Brain microvascular endothelial cell (primary cell): ENCODE data around the gene DCST2.

Experiments
- DNase-seq: peaks from one replicate; pipeline ENCODE4 v3.0.0-alpha.2; 2020
- H3K27ac ChIP-seq: fragments of 250-450 bp; sonication (Bioruptor Pico); 2 replicates; pipeline ENCODE4 v1.5.1; 2020; ENCODE audit warnings: mild to moderate bottlenecking, moderate library complexity
- H3K27me3 ChIP-seq: fragments of 250-450 bp; sonication (Bioruptor Pico); replicated peaks from 2 replicates; pipeline ENCODE4 v1.5.1; 2020; ENCODE audit warnings: mild to moderate bottlenecking
- H3K36me3 ChIP-seq: fragments of 250-450 bp; sonication (Bioruptor Pico); replicated peaks from 2 replicates; pipeline ENCODE4 v1.5.1; 2020; ENCODE audit warnings: mild to moderate bottlenecking
- H3K4me3 ChIP-seq: 2 replicates; pipeline ENCODE4 v1.5.1; 2011; ENCODE audit warnings: low read depth, mild to moderate bottlenecking, control low read depth, low read length, moderate library complexity
- CTCF ChIP-seq: IDR thresholded peaks from 2 replicates; pipeline ENCODE4 v1.5.1; 2011; ENCODE audit warnings: low read depth, mild to moderate bottlenecking, moderate library complexity, low read length, control low read depth, inconsistent platforms; ENCODE audit errors: missing control alignments
- in situ Hi-C: cut with HindIII; loops from 2 replicates; pipeline ENCODE4 v1.10.0; 2017; ENCODE audit warnings: low sequenced_read_pairs, low pct_ligation_motif_present

The DCST2 gene

GRCh38 chr1:155037043-155037442 is 3.5 kb upstream of the DCST2 start:
- in situ Hi-C loops = no loop called here
- no peaks in the 10 kb centered on the region for H3K36me3 ChIP-seq
- TF ChIP-seq CTCF = no peak
- H3K27me3 ChIP-seq = peaks cover 3% of the 10 kb centered on the region
- H3K4me3 ChIP-seq = no peak overlapping the region
- DNase-seq = no peak
- no peak overlapping the region for H3K27ac ChIP-seq

DNA sequence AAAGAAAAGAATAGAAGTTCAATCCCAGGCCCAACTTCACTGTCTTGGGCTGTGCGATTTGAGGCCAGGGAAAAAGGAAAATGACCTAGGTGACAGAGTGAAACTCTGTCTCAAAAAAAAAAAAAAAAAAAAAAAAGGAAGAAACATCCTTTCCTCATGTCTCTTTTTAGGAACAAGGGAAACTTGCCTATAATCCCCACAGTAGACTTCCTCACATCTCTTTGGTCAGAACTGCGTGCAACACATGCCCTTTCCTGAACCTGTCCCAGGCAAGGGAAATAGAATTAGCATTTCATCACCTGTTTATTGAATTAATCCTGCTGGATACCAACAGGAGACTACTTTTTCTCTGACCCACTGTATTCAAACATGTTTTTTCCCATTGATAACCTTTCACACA is 2.4 kb upstream of the DCST2 start:
- in situ Hi-C loops = no loop called here
- Histone ChIP-seq H3K27ac (no peak overlapping the region), H3K4me3 (no peak overlapping the region), H3K27me3 (peaks cover 3% of the 10 kb centered on the region), H3K36me3 (no peaks in the 10 kb centered on the region)
- TF ChIP-seq CTCF = no peak
- DNase-seq = no peak

GRCh38 chr1:155034318-155035208 is 982 bp upstream of the DCST2 start:
- no peak for TF ChIP-seq CTCF
- DNase-seq = no peak
- Histone ChIP-seq H3K27me3 (peaks cover 3% of the 10 kb centered on the region), H3K27ac (no peak overlapping the region), H3K36me3 (no peaks in the 10 kb centered on the region), H3K4me3 (no peak overlapping the region)
- in situ Hi-C loops = no loop called here

GRCh38 chr1:155032886-155033285 is 695 bp downstream of the DCST2 start:
- no peaks in the 10 kb centered on the region for H3K36me3 ChIP-seq

DNA sequence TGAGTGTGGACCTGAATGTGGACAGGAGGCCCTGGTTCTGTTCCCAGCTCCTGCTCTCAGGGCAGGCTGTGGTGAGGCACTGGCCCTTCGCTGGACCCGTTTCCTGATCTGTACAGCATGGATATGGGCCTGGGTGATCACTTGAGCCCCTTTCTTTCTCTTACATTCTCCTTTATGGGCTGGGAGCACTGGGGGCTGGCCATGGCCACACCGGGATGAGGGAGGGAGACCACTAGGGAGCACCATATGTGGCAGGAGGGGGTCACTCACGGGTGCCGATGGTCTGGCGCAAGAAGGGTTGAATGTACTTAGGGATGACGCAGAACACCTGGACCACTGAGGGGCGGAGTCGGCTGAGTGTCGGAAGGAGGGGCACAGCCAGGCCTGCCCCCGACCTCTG is 2.7 kb downstream of the DCST2 start:
- Histone ChIP-seq H3K36me3 (no peaks in the 10 kb centered on the region), H3K4me3 (no peak overlapping the region), H3K27ac (no peak overlapping the region), H3K27me3 (no peaks in the 10 kb centered on the region)
- no peak for DNase-seq
- no peak for TF ChIP-seq CTCF
- in situ Hi-C loops = no loop called here

More at GRCh38 chr1:155032886-155033285, 695 bp downstream of the DCST2 start:
- Histone ChIP-seq H3K27me3 (no peaks in the 10 kb centered on the region), H3K27ac (no peak overlapping the region), H3K4me3 (no peak overlapping the region)
- in situ Hi-C loops = no loop called here
- DNase-seq = no peak
- TF ChIP-seq CTCF = no peak

DNA sequence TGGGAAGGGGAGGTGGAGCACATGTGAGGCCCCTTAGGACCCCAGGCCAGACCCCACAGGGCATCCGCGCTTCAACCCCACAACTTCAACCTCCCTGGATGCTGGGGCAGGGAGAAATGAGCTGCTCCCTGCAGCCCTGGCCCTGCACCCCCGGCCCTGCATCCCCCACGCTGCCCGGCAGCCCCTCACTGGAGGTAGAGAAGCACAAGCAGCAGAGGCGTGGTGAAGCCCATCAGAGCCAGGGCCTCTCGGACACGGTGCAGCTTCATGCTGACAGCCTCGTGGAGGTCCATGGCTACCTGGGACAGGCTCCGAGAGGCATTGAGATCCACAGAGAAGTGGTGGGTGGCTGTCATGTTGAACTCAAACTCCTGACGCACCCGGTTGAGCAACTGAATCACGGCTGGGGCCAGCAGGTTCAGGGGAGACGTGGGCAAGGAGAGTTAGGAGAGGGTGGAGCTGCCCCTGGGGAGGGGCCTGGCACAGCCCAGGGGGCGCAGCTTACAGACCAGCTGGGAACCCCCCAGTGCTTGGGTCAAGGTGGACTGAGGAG is 3.3 kb downstream of the DCST2 start:
- Histone ChIP-seq H3K4me3 (no peak overlapping the region), H3K36me3 (no peaks in the 10 kb centered on the region), H3K27ac (no peak overlapping the region), H3K27me3 (no peaks in the 10 kb centered on the region)
- in situ Hi-C loops = no loop called here
- no peak for DNase-seq
- no peak for TF ChIP-seq CTCF
